MM.1S (cell line): ENCODE data around the gene KDM4B.

Experiments
- DNase-seq: peaks from one replicate; pipeline ENCODE4 v3.0.0-alpha.2; 2015
- H2AFZ ChIP-seq: fragments of 300-600 bp; sonication (generic); 2 replicates; pipeline ENCODE4 v1.6.0; 2016; ENCODE audit warnings: antibody characterized with exemption, low read length
- H3F3A ChIP-seq: fragments of 300-600 bp; sonication (generic); 2 replicates; pipeline ENCODE4 v1.6.1; 2016; ENCODE audit warnings: mild to moderate bottlenecking, antibody characterized with exemption, low read length, moderate library complexity, mixed read lengths; ENCODE audit not compliant: insufficient read depth
- H3K27ac ChIP-seq: fragments of 300-600 bp; sonication (generic); 2 replicates; pipeline ENCODE4 v1.5.1; 2016; ENCODE audit warnings: mild to moderate bottlenecking, low read length
- H3K27me3 ChIP-seq: fragments of 300-600 bp; sonication (generic); replicated peaks from 2 replicates; pipeline ENCODE4 v1.6.0; 2016; ENCODE audit warnings: low read length; ENCODE audit not compliant: insufficient read depth
- H3K36me3 ChIP-seq: fragments of 300-600 bp; sonication (generic); replicated peaks from 2 replicates; pipeline ENCODE4 v1.6.1; 2016; ENCODE audit warnings: mild to moderate bottlenecking, low read length, mixed read lengths; ENCODE audit not compliant: insufficient read depth
- H3K4me1 ChIP-seq: fragments of 300-600 bp; sonication (generic); 2 replicates; pipeline ENCODE4 v1.6.1; 2016; ENCODE audit warnings: low read length, mixed read lengths
- H3K4me2 ChIP-seq: fragments of 300-600 bp; sonication (generic); 2 replicates; pipeline ENCODE4 v1.6.0; 2016; ENCODE audit warnings: low read depth, low read length
- H3K4me3 ChIP-seq: fragments of 300-600 bp; sonication (generic); 2 replicates; pipeline ENCODE4 v1.5.1; 2016; ENCODE audit warnings: low read length, mixed read lengths
- H3K79me2 ChIP-seq: fragments of 300-600 bp; sonication (generic); 2 replicates; pipeline ENCODE4 v1.6.1; 2016; ENCODE audit warnings: mixed run types, low read length, mixed read lengths
- H3K9ac ChIP-seq: fragments of 300-600 bp; sonication (generic); 2 replicates; pipeline ENCODE4 v1.6.1; 2016; ENCODE audit warnings: low read length, mixed read lengths
- H3K9me2 ChIP-seq: fragments of 300-600 bp; sonication (generic); replicated peaks from 2 replicates; pipeline ENCODE4 v1.6.1; 2016; ENCODE audit warnings: mild to moderate bottlenecking, low read length, mixed read lengths; ENCODE audit not compliant: insufficient read depth
- H3K9me3 ChIP-seq: fragments of 300-600 bp; sonication (generic); replicated peaks from 2 replicates; pipeline ENCODE4 v1.6.1; 2016; ENCODE audit warnings: mild to moderate bottlenecking, low read length, mixed read lengths; ENCODE audit not compliant: insufficient read depth
- H4K20me1 ChIP-seq: fragments of 300-600 bp; sonication (generic); 2 replicates; pipeline ENCODE4 v1.6.1; 2016; ENCODE audit warnings: mild to moderate bottlenecking, low read length, moderate library complexity, mixed read lengths; ENCODE audit not compliant: insufficient read depth
- EZH2 ChIP-seq: fragments of 300-600 bp; sonication (generic); optimal IDR thresholded peaks from 2 replicates; pipeline ENCODE3; 2017; ENCODE audit warnings: low read depth, mild to moderate bottlenecking, antibody characterized with exemption, low read length, mixed read lengths
- EZH2phosphoT487 ChIP-seq: fragments of 300-600 bp; sonication (generic); IDR thresholded peaks from 2 replicates; pipeline ENCODE4 v1.6.1; 2018; ENCODE audit warnings: antibody characterized with exemption, low read length
- TF ChIP-seq, protein P1 (sequence below): fragments of 300-600 bp; sonication (generic); IDR thresholded peaks from 2 replicates; pipeline ENCODE4 v1.5.1; 2016; ENCODE audit warnings: antibody characterized with exemption, low read length, mixed read lengths

The KDM4B gene

GRCh38 chr19:5181329-5181728 is 212.4 kb downstream of the KDM4B start:
- Histone ChIP-seq H3K9ac (no peak overlapping the region), H3K9me2 (no peaks in the 10 kb centered on the region), H2AFZ (no peak overlapping the region), H3K27ac (no peak overlapping the region), H3K9me3 (no peaks in the 10 kb centered on the region), H3F3A (no peaks in the 10 kb centered on the region), H3K36me3 (no peaks in the 10 kb centered on the region), H3K4me1 (no peaks in the 10 kb centered on the region), H3K27me3 (peaks cover 92% of the 10 kb centered on the region), H4K20me1 (no peaks in the 10 kb centered on the region), H3K4me2 (no peak overlapping the region), H3K79me2 (no peaks in the 10 kb centered on the region), H3K4me3 (no peak overlapping the region)
- no peak for DNase-seq
- TF ChIP-seq EZH2 = no peak
- TF ChIP-seq EZH2phosphoT487 = no peak
- TF ChIP-seq, protein P1, sequence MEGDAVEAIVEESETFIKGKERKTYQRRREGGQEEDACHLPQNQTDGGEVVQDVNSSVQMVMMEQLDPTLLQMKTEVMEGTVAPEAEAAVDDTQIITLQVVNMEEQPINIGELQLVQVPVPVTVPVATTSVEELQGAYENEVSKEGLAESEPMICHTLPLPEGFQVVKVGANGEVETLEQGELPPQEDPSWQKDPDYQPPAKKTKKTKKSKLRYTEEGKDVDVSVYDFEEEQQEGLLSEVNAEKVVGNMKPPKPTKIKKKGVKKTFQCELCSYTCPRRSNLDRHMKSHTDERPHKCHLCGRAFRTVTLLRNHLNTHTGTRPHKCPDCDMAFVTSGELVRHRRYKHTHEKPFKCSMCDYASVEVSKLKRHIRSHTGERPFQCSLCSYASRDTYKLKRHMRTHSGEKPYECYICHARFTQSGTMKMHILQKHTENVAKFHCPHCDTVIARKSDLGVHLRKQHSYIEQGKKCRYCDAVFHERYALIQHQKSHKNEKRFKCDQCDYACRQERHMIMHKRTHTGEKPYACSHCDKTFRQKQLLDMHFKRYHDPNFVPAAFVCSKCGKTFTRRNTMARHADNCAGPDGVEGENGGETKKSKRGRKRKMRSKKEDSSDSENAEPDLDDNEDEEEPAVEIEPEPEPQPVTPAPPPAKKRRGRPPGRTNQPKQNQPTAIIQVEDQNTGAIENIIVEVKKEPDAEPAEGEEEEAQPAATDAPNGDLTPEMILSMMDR = no peak

DNA sequence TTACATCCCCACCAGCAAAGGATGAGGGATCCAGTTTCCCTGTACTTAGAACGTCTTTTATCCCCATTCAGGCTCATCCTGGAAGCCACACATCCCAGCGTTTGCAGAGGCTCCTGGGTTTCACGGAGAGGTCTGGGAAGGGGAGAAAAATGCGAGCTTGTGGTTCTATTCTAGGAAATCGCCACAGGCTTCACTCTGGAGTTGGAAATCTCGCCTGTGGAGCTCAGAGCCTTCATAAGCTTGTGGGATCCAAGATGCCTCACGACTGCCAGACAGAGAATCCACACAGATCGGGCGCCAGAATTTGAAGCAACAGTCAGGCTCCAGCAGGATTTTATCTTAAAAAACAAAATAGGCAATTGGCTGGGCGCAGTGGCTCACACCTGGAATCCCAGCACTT is 213.8 kb downstream of the KDM4B start:
- H3K9me3 ChIP-seq = no peaks in the 10 kb centered on the region
- H3K27me3 ChIP-seq = peaks cover 92% of the 10 kb centered on the region
- no peaks in the 10 kb centered on the region for H3K9me2 ChIP-seq
- no peaks in the 10 kb centered on the region for H3K36me3 ChIP-seq
- no peaks in the 10 kb centered on the region for H3K4me1 ChIP-seq
- H2AFZ ChIP-seq = no peak overlapping the region
- no peak overlapping the region for H3K27ac ChIP-seq
- H3K79me2 ChIP-seq = no peaks in the 10 kb centered on the region
- no peaks in the 10 kb centered on the region for H3F3A ChIP-seq
- no peak overlapping the region for H3K4me3 ChIP-seq
- H4K20me1 ChIP-seq = no peaks in the 10 kb centered on the region
- DNase-seq = no peak
- TF ChIP-seq, protein P1 = no peak
- TF ChIP-seq EZH2phosphoT487 (no peak), EZH2 (no peak)
- H3K9ac ChIP-seq = no peak overlapping the region
- H3K4me2 ChIP-seq = no peak overlapping the region

GRCh38 chr19:5183616-5184015 is 214.7 kb downstream of the KDM4B start:
- TF ChIP-seq, protein P1 = no peak
- TF ChIP-seq EZH2 (no peak), EZH2phosphoT487 (no peak)
- H3K36me3 ChIP-seq = no peaks in the 10 kb centered on the region
- peaks cover 92% of the 10 kb centered on the region for H3K27me3 ChIP-seq
- H3K79me2 ChIP-seq = no peaks in the 10 kb centered on the region
- no peak overlapping the region for H3K4me3 ChIP-seq
- no peaks in the 10 kb centered on the region for H3K4me1 ChIP-seq
- H4K20me1 ChIP-seq = no peaks in the 10 kb centered on the region
- no peak overlapping the region for H3K4me2 ChIP-seq
- H3K27ac ChIP-seq = no peak overlapping the region
- H2AFZ ChIP-seq = no peak overlapping the region
- H3F3A ChIP-seq = no peaks in the 10 kb centered on the region
- H3K9ac ChIP-seq = no peak overlapping the region
- no peak for DNase-seq
- no peaks in the 10 kb centered on the region for H3K9me2 ChIP-seq
- H3K9me3 ChIP-seq = no peaks in the 10 kb centered on the region
